OCI-LY3 (cell line): ENCODE results near the gene ALOX15.
"Not testable (repeated sequence)": the region's sequence is repeated elsewhere in the genome, so short reads cannot be mapped to it uniquely, and the experiment has no call there.

Source experiments
- H2AFZ ChIP-seq: fragments of 200-600, 300-600 bp; shearing (Covaris generic); 2 replicates; pipeline ENCODE4 v1.6.0; 2014; ENCODE audit warnings: antibody characterized with exemption, low read depth, low read length
- H3K27ac ChIP-seq: fragments of 200-600, 300-600 bp; sonication (generic); 2 replicates; pipeline ENCODE4 v1.5.1; 2014; ENCODE audit warnings: mild to moderate bottlenecking, low read length, moderate library complexity, mixed read lengths
- H3K27me3 ChIP-seq: fragments of 200-600, 300-600 bp; sonication (generic); 2 replicates; pipeline ENCODE4 v1.6.1; 2014; ENCODE audit warnings: low read depth, low read length, mixed read lengths
- H3K36me3 ChIP-seq: fragments of 200-600, 300-600 bp; sonication (generic); replicated peaks from 2 replicates; pipeline ENCODE3; 2014; ENCODE audit warnings: low read depth, low read length, mixed read lengths
- H3K4me1 ChIP-seq: fragments of 300-600, 200-600 bp; sonication (generic); 2 replicates; pipeline ENCODE4 v1.6.1; 2014; ENCODE audit warnings: low read length, mixed read lengths
- H3K4me2 ChIP-seq: fragments of 200-600, 300-600 bp; sonication (generic); 2 replicates; pipeline ENCODE4 v1.6.1; 2014; ENCODE audit warnings: low read length, mixed read lengths
- H3K4me3 ChIP-seq: fragments of 300-600, 200-600 bp; sonication (generic); 2 replicates; pipeline ENCODE4 v1.5.1; 2014; ENCODE audit warnings: antibody characterized with exemption, mild to moderate bottlenecking, low read length, moderate library complexity
- H3K79me2 ChIP-seq: fragments of 300-600, 200-600 bp; shearing (Covaris generic); 2 replicates; pipeline ENCODE4 v1.6.1; 2014; ENCODE audit warnings: mild to moderate bottlenecking, low read length, mixed read lengths
- H3K9ac ChIP-seq: fragments of 300-600, 200-600 bp; shearing (Covaris generic); 2 replicates; pipeline ENCODE4 v1.6.0; 2014; ENCODE audit warnings: mild to moderate bottlenecking, low read length, moderate library complexity
- H3K9me3 ChIP-seq: fragments of 200-600, 300-600 bp; shearing (Covaris generic); 2 replicates; pipeline ENCODE4 v1.6.1; 2014; ENCODE audit warnings: low read length, mixed read lengths; ENCODE audit not compliant: insufficient read depth
- H4K20me1 ChIP-seq: fragments of 200-600, 300-600 bp; sonication (generic); 2 replicates; pipeline ENCODE4 v1.6.1; 2016; ENCODE audit warnings: low read length, mixed read lengths; ENCODE audit not compliant: insufficient read depth
- CTCF ChIP-seq: fragments of 200-600, 300-600 bp; sonication (generic); IDR thresholded peaks from 2 replicates; pipeline ENCODE4 v1.5.1; 2014; ENCODE audit warnings: antibody characterized with exemption, low read length, low read depth
- EZH2phosphoT487 ChIP-seq: fragments of 200-600 bp; shearing (Covaris generic); IDR thresholded peaks from 2 replicates; pipeline ENCODE4 v1.6.1; 2018; ENCODE audit warnings: antibody characterized with exemption, mixed run types, low read depth

Gene ALOX15

GRCh38 chr17:4591529-4591928 lies 49.9 kb downstream of the ALOX15 start:
- H3K9ac ChIP-seq = no peak overlapping the region
- TF ChIP-seq CTCF = no peak
- no peak for TF ChIP-seq EZH2phosphoT487
- no peaks in the 10 kb centered on the region for H3K4me1 ChIP-seq
- H3K27me3 ChIP-seq = no peaks in the 10 kb centered on the region
- H3K4me3 ChIP-seq = no peak overlapping the region
- no peak overlapping the region for H2AFZ ChIP-seq
- H4K20me1 ChIP-seq = no peaks in the 10 kb centered on the region
- no peaks in the 10 kb centered on the region for H3K79me2 ChIP-seq
- H3K36me3 ChIP-seq = no peaks in the 10 kb centered on the region
- H3K4me2 ChIP-seq = no peak overlapping the region
- H3K27ac ChIP-seq = no peak overlapping the region
- H3K9me3 ChIP-seq = no peaks in the 10 kb centered on the region

GRCh38 chr17:4590981-4591453 lies 50.5 kb downstream of the ALOX15 start:
- no peaks in the 10 kb centered on the region for H3K36me3 ChIP-seq
- no peaks in the 10 kb centered on the region for H3K4me1 ChIP-seq
- no peak for TF ChIP-seq CTCF
- no peak for TF ChIP-seq EZH2phosphoT487
- H4K20me1 ChIP-seq = no peaks in the 10 kb centered on the region
- H3K27ac ChIP-seq = no peak overlapping the region
- H3K27me3 ChIP-seq = no peaks in the 10 kb centered on the region
- no peaks in the 10 kb centered on the region for H3K79me2 ChIP-seq
- H3K4me3 ChIP-seq = no peak overlapping the region
- H3K9ac ChIP-seq = no peak overlapping the region
- H3K4me2 ChIP-seq = no peak overlapping the region
- no peak overlapping the region for H2AFZ ChIP-seq
- no peaks in the 10 kb centered on the region for H3K9me3 ChIP-seq

- not testable (repeated sequence) for H3K4me3 ChIP-seq, H4K20me1 ChIP-seq, H3K9me3 ChIP-seq, H3K27ac ChIP-seq, H3K79me2 ChIP-seq, H2AFZ ChIP-seq, H3K4me1 ChIP-seq, H3K9ac ChIP-seq, H3K36me3 ChIP-seq, H3K27me3 ChIP-seq, H3K4me2 ChIP-seq
Measured at GRCh38 chr17:4590042-4590441, 51.4 kb downstream of the ALOX15 start.

GRCh38 chr17:4588898-4589625 lies 52.4 kb downstream of the ALOX15 start:
- no peaks in the 10 kb centered on the region for H3K36me3 ChIP-seq
- H3K27me3 ChIP-seq = no peaks in the 10 kb centered on the region
- no peak overlapping the region for H3K4me3 ChIP-seq
- no peaks in the 10 kb centered on the region for H4K20me1 ChIP-seq
- no peak overlapping the region for H2AFZ ChIP-seq
- no peak overlapping the region for H3K4me2 ChIP-seq
- H3K79me2 ChIP-seq = no peaks in the 10 kb centered on the region
- no peaks in the 10 kb centered on the region for H3K9me3 ChIP-seq
- TF ChIP-seq EZH2phosphoT487 (no peak), CTCF (no peak)
- no peak overlapping the region for H3K27ac ChIP-seq
- H3K4me1 ChIP-seq = no peaks in the 10 kb centered on the region
- no peak overlapping the region for H3K9ac ChIP-seq
